ENCODE measurements around the gene DIP2C. TPM values are rescaled to one million over a fixed set of nuclear protein-coding genes. Genes with fewer than 3 reads are reported as not detected.

DIP2C gene
- total RNA-seq, 1 donor from 2014 or later, result 10.1 TPM

- peaks cover 72% of the 10 kb centered on the region for H3K79me2 ChIP-seq (ENCODE audit: low read depth)
Measured at GRCh38 chr10:628386-629045, 61.0 kb downstream of the DIP2C start.

GRCh38 chr10:627032-627992 is 62.2 kb downstream of the DIP2C start:
- H3K9me3 ChIP-seq (ENCODE audit: low read depth), result no peaks in the 10 kb centered on the region
- Mint-ChIP-seq H3K27ac (peak overlapping the region; percentile 35), H3K4me1 (peaks cover 41% of the 10 kb centered on the region), H3K27me3 (ENCODE audit: insufficient read depth, low read depth) (peaks cover 11% of the 10 kb centered on the region), H3K36me3 (peaks cover 20% of the 10 kb centered on the region), H3K4me3 (no peak overlapping the region), H3K9me3 (peaks cover 4% of the 10 kb centered on the region)
- no peak overlapping the region for H3K4me2 ChIP-seq
- DNase-seq (ENCODE audit: low spot score), result no peak
- H4K20me1 ChIP-seq (ENCODE audit: low read depth), result peaks cover 71% of the 10 kb centered on the region
- H3K27ac ChIP-seq, result no peak overlapping the region
- H3F3A ChIP-seq (ENCODE audit: low read depth), result peaks cover 12% of the 10 kb centered on the region
- peaks cover 70% of the 10 kb centered on the region for H3K79me2 ChIP-seq (ENCODE audit: low read depth)
- no peak for TF ChIP-seq EZH2 (IDR thresholded peaks at IDR 0.05)
- no peak overlapping the region for H3K4me3 ChIP-seq
- H3K36me3 ChIP-seq, result no peaks in the 10 kb centered on the region
- H3K4me1 ChIP-seq, result peaks cover 37% of the 10 kb centered on the region
- no peaks in the 10 kb centered on the region for H3K27me3 ChIP-seq
- H2AFZ ChIP-seq (replicated peaks), result no peak overlapping the region
- no peak overlapping the region for H3K9ac ChIP-seq

More at GRCh38 chr10:628386-629045, 61.0 kb downstream of the DIP2C start:
- TF ChIP-seq CTCF (IDR thresholded peaks at IDR 0.05), result no peak
- no peak for TF ChIP-seq EZH2phosphoT487 (IDR thresholded peaks at IDR 0.05)
- no peak for TF ChIP-seq EZH2 (IDR thresholded peaks at IDR 0.05)
- Histone ChIP-seq H4K20me1 (ENCODE audit: low read depth) (peaks cover 64% of the 10 kb centered on the region), H3K27ac (no peak overlapping the region), H3K36me3 (no peaks in the 10 kb centered on the region), H2AFZ (replicated peaks) (no peak overlapping the region), H3K27me3 (no peaks in the 10 kb centered on the region), H3K9ac (no peak overlapping the region), H3K4me1 (peaks cover 37% of the 10 kb centered on the region), H3K9me3 (ENCODE audit: low read depth) (no peaks in the 10 kb centered on the region), H3K4me3 (no peak overlapping the region), H3K4me2 (no peak overlapping the region), H3F3A (ENCODE audit: low read depth) (peaks cover 12% of the 10 kb centered on the region)
- no peak overlapping the region for H3K4me3 Mint-ChIP-seq
- peaks cover 5% of the 10 kb centered on the region for H3K9me3 Mint-ChIP-seq
- DNase-seq (ENCODE audit: low spot score), result no peak
- peaks cover 9% of the 10 kb centered on the region for H3K27me3 Mint-ChIP-seq (ENCODE audit: insufficient read depth, low read depth)
- peaks cover 24% of the 10 kb centered on the region for H3K36me3 Mint-ChIP-seq
- H3K4me1 Mint-ChIP-seq, result peaks cover 34% of the 10 kb centered on the region
- peak overlapping the region; percentile 48 for H3K27ac Mint-ChIP-seq

- peaks cover 22% of the 10 kb centered on the region for H3K36me3 Mint-ChIP-seq
- no peak overlapping the region for H3K4me3 Mint-ChIP-seq
- peaks cover 12% of the 10 kb centered on the region for H3F3A ChIP-seq (ENCODE audit: low read depth)
- H3K27me3 ChIP-seq, result no peaks in the 10 kb centered on the region
- H3K36me3 ChIP-seq, result no peaks in the 10 kb centered on the region
- H3K4me1 ChIP-seq, result peaks cover 38% of the 10 kb centered on the region
- H3K9me3 Mint-ChIP-seq, result no peaks in the 10 kb centered on the region
- no peak overlapping the region for H3K9ac ChIP-seq
- peaks cover 51% of the 10 kb centered on the region for H3K4me1 Mint-ChIP-seq
- peaks cover 69% of the 10 kb centered on the region for H3K79me2 ChIP-seq (ENCODE audit: low read depth)
- no peak overlapping the region for H3K4me3 ChIP-seq
- H3K9me3 ChIP-seq (ENCODE audit: low read depth), result no peaks in the 10 kb centered on the region
- H3K27me3 Mint-ChIP-seq (ENCODE audit: insufficient read depth, low read depth), result peaks cover 13% of the 10 kb centered on the region
- H4K20me1 ChIP-seq (ENCODE audit: low read depth), result peaks cover 78% of the 10 kb centered on the region
- TF ChIP-seq EZH2phosphoT487 (IDR thresholded peaks at IDR 0.05) (no peak), EZH2 (IDR thresholded peaks at IDR 0.05) (no peak), CTCF (IDR thresholded peaks at IDR 0.05) (no peak)
- peak; percentile 56 for DNase-seq (ENCODE audit: low spot score)
- peak overlapping the region; percentile 51 for H3K4me2 ChIP-seq
- H2AFZ ChIP-seq (replicated peaks), result no peak overlapping the region
- H3K27ac ChIP-seq, result no peak overlapping the region
- peak overlapping the region; percentile 78 for H3K27ac Mint-ChIP-seq
Measured at GRCh38 chr10:625751-626711, 63.4 kb downstream of the DIP2C start.

Measured in neural progenitor cell (in vitro differentiated cells).